GM19193 (cell line): ENCODE data around the gene KSR2.

Experiments used
- POLR2A ChIP-seq: IDR thresholded peaks from 4 replicates; pipeline ENCODE4 v1.6.1; 2011; ENCODE audit not compliant: insufficient read depth, insufficient read length; ENCODE audit errors: extremely low read depth

KSR2 gene

GRCh38 chr12:117914686-117915085 lies 54.1 kb downstream of the KSR2 start:
- TF ChIP-seq POLR2A = no peak

- no peak for TF ChIP-seq POLR2A
Observed at GRCh38 chr12:117912756-117913155, 56.0 kb downstream of the KSR2 start.

- no peak for TF ChIP-seq POLR2A
Observed at GRCh38 chr12:117908411-117908810, 60.4 kb downstream of the KSR2 start.

GRCh38 chr12:117907108-117907689 lies 61.6 kb downstream of the KSR2 start:
- TF ChIP-seq POLR2A = no peak

- TF ChIP-seq POLR2A = no peak
Observed at GRCh38 chr12:117904051-117904450, 64.7 kb downstream of the KSR2 start.

GRCh38 chr12:117903110-117903840 lies 65.5 kb downstream of the KSR2 start:
- no peak for TF ChIP-seq POLR2A

- no peak for TF ChIP-seq POLR2A
Observed at GRCh38 chr12:117901631-117902030, 67.2 kb downstream of the KSR2 start.

- TF ChIP-seq POLR2A = no peak
Observed at GRCh38 chr12:117900561-117900960, 68.2 kb downstream of the KSR2 start.

GRCh38 chr12:117897372-117898161 lies 71.2 kb downstream of the KSR2 start:
- TF ChIP-seq POLR2A = no peak

GRCh38 chr12:117896009-117896408 lies 72.8 kb downstream of the KSR2 start:
- no peak for TF ChIP-seq POLR2A

- TF ChIP-seq POLR2A = no peak
Observed at GRCh38 chr12:117892441-117892840, 76.3 kb downstream of the KSR2 start.

- TF ChIP-seq POLR2A = no peak
Observed at GRCh38 chr12:117890644-117891043, 78.1 kb downstream of the KSR2 start.

GRCh38 chr12:117890137-117890536 lies 78.7 kb downstream of the KSR2 start:
- TF ChIP-seq POLR2A = no peak

GRCh38 chr12:117889098-117889497 lies 79.7 kb downstream of the KSR2 start:
- TF ChIP-seq POLR2A = no peak

- no peak for TF ChIP-seq POLR2A
Observed at GRCh38 chr12:117885211-117885610, 83.6 kb downstream of the KSR2 start.

- no peak for TF ChIP-seq POLR2A
Observed at GRCh38 chr12:117884161-117884560, 84.6 kb downstream of the KSR2 start.
